Cardiac septum (tissue), 1 donor: ENCODE data around the gene ZBTB32. TPM values are rescaled to one million over a fixed set of nuclear protein-coding genes. Genes with fewer than 3 reads are reported as not detected.

Experiments
- DNase-seq: peaks from one replicate; pipeline ENCODE4 v3.0.0-alpha.2; 2020; ENCODE audit warnings: low spot score
- intact Hi-C: fragments of 100-400 bp; cut with DNase I; formaldehyde crosslinking; loops from one replicate; pipeline ENCODE4 v1.14.0; 2022
- total RNA-seq: library from RNA; stranded (reverse); fragmentation: NEBNext Ultra II Directional; extraction: Animal tissue kit (Norgen Biotek cat#: 25700); gene quantifications from one replicate; pipeline ENCODE4 v1.2.1, GENCODE V29; 2021
- donor health status: DM: no; HTN: no; CAD: no.

ZBTB32 gene
- total RNA-seq, 1 donor from 2014 or later: 0.13 TPM

DNA sequence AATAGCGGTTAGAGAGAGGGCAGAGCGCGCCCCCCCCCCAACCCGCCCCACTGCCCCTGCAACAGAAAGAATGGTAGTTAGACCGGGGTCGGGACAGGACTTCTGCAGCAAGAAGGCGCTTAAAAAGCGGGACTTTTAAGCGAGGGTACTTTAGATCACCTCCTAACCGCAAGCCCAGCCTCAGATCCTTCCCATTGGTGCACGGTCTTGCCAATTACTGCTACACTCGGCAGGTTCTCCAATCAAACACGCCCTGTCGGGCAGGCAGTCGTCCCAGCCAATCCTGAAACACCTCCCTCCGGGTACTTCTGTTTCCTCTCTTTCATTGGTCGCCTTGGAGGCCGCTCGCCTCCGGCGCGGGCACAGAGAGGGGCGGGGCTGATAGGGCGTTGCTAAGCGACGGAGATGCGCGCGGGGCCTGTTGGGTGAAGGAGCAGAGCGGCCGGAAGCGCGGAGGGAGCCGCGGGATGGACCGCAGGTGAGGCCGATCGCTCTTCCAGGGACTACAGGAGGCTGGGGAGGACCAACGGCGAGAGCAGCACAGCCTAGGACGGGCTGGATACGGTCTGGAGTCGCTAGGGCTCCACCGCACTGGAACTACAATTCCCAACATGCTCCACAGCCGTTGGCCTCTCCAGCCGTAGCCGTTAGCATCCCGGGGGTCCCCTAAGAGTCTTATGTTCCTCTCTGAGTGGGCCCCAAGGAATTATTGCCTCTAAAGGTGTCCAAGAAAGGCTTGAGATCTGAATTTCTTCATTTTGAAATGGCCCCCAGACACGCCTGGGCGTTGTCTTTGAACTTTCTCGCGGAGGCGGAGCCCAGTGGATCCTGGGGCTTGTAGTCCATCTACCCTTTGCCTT is 53.6 kb downstream of the ZBTB32 start, which contains the start of gene PROSER3:
Gene PROSER3, plus strand, starts transcription at position 428 of the 860 bp plus-strand sequence. Its CDS starts 40 bp downstream, at position 468.
- DNase-seq: peak; percentile 99
- intact Hi-C loops: no loop called here

DNA sequence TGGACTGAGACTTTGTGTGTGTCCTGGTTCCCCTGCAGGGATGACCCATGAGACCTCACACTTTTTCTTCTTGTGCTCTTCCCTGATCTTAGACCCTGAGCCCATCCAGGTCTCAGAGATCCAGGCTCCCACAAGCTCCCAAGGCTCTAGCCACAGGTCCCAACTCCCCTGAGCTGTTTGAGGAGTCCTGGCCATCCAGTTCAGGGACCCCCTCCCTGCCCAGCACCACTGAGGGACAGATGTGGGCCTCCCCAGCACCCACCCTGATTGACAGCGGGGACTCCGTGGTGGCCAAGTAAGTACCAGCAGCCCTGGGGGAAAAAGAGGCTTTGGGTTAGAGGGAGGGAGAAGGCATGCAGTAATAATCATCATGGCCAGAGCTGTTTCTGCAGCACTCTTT is 55.3 kb downstream of the ZBTB32 start:
- intact Hi-C loops: no loop called here
- no peak for DNase-seq

DNA sequence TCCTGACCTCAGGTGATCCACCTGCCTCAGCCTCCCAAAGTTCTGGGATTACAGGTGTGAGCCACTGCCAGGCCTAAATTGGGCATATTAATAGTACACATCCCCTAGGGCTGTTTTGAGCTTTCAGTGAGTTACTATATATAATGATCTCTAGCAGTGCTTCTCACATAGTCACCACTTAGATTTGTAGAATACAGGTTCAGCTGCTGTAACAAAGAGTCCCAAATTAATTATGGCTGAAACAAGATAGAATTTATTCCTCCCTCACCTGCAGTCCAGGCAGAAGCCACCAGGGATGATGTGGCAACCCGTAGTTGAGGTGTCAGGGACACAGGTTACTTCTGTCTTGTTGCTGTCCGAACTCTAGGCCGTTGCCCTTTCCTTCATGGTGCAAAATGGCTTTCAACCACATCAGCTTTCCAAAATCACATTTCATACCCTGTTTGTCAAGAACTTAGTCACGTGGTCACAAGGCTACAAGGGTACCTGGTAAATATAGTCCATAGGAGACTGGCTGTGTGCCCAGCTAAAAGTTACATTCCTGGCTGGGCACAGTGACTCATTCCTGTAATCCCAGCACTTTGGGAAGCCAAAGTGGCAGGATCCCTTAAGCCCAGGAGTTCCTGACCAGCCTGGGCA is 56.5 kb downstream of the ZBTB32 start:
- no peak for DNase-seq
- intact Hi-C loops: no loop called here

DNA sequence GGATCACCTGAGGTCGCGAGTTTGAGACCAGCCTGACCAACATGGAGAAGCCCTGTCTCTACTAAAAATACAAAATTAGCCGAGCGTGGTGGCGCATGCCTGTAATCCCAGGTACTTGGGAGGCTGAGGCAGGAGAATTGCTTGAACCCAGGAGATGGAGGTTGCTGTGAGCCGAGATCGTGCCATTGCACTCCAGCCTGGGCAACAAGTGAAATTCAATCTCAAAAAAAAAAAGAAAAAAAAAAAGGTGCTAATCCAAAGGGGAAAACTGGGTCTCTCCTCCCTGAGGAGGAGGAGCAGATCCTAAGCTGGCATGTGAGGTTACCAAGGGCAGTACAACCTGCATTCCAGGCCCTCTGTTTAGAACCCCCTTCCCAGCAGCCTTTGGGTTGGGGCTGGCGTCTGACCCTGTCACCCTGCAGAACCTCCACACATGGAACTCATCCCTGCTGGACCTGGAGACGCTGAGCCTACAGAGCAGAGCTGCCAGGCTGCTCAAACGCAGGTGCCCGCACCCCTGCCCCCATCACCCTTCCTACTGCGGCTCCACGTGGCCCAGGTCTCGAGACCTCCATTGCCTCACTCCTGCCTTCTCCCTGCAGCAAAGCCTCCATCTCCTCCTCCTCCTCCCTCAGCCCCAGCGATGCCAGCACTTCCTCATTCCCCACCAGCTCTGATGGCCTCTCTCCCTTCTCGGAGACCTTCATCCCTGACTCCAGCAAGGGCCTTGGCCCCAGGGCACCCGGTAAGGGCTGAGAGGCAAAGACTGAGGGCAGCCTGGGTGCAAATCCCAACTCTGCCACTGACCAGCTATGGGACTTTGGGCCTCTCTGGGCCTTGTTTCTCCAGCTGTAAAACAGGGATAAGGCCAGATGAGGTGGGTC is 60.3 kb downstream of the ZBTB32 start:
- no peak for DNase-seq
- intact Hi-C loops: no loop called here

Other genes with a start within 250 kb of the ZBTB32 start
- gene KRTDAP, start 214.1 kb upstream of the ZBTB32 start, total RNA-seq: not detected
- 4.2 TPM for gene DMKN, start 190.9 kb upstream of the ZBTB32 start, total RNA-seq
- not detected for gene SBSN, start 176.2 kb upstream of the ZBTB32 start, total RNA-seq
- gene GAPDHS, start 171.1 kb upstream of the ZBTB32 start, total RNA-seq: not detected
- gene TMEM147, start 158.9 kb upstream of the ZBTB32 start, total RNA-seq: 64.4 TPM
- not detected for gene ATP4A, start 140.9 kb upstream of the ZBTB32 start, total RNA-seq
- gene PMIS2, start 118.4 kb upstream of the ZBTB32 start, total RNA-seq: not detected
- gene HAUS5, start 91.8 kb upstream of the ZBTB32 start, total RNA-seq: 5.9 TPM
- gene RBM42, start 75.5 kb upstream of the ZBTB32 start, total RNA-seq: 56.2 TPM
- gene ETV2, start 62.8 kb upstream of the ZBTB32 start, total RNA-seq: 0.78 TPM
- 1,054 TPM for gene COX6B1, start 56.2 kb upstream of the ZBTB32 start, total RNA-seq
- gene UPK1A, start 38.0 kb upstream of the ZBTB32 start, total RNA-seq: not detected
- gene KMT2B, start 13.4 kb downstream of the ZBTB32 start, total RNA-seq: 19.9 TPM
- 4.2 TPM for gene IGFLR1, start 37.9 kb downstream of the ZBTB32 start, total RNA-seq
- gene U2AF1L4, start 40.9 kb downstream of the ZBTB32 start, total RNA-seq: 24.9 TPM
- gene PSENEN, start 41.1 kb downstream of the ZBTB32 start, total RNA-seq: 43.2 TPM
- 9.6 TPM for gene LIN37, start 44.0 kb downstream of the ZBTB32 start, total RNA-seq
- gene HSPB6, start 52.5 kb downstream of the ZBTB32 start, total RNA-seq: 863 TPM
- 11.7 TPM for gene PROSER3, start 53.6 kb downstream of the ZBTB32 start, total RNA-seq
- 8.8 TPM for gene ARHGAP33, start 71.0 kb downstream of the ZBTB32 start, total RNA-seq
- gene PRODH2, start 108.3 kb downstream of the ZBTB32 start, total RNA-seq: not detected
- gene NPHS1, start 147.9 kb downstream of the ZBTB32 start, total RNA-seq: not detected
- not detected for gene KIRREL2, start 152.4 kb downstream of the ZBTB32 start, total RNA-seq
- gene APLP1, start 164.0 kb downstream of the ZBTB32 start, total RNA-seq: 39.9 TPM
- 3.1 TPM for gene NFKBID, start 196.0 kb downstream of the ZBTB32 start, total RNA-seq
- 5.4 TPM for gene HCST, start 198.0 kb downstream of the ZBTB32 start, total RNA-seq
- gene TYROBP, start 203.7 kb downstream of the ZBTB32 start, total RNA-seq: 16.9 TPM
- gene LRFN3, start 231.8 kb downstream of the ZBTB32 start, total RNA-seq: 8.8 TPM